Esophagus muscularis mucosa (tissue), 4 donors: ENCODE results near the gene SLC35B2.

ENCODE experiments used
- CTCF ChIP-seq, 3 experiments: fragments of 200-600 bp in 2 of 3; fragments of 450-650 bp in 1 of 3; sonication (generic) in 2 of 3; IDR thresholded peaks; one replicate each; pipeline ENCODE4 v1.5.1; 2017 to 2019; ENCODE audit warnings: antibody characterized with exemption in 3 of 3, mild to moderate bottlenecking in 2 of 3, moderate library complexity in 1 of 3
- EP300 ChIP-seq: sonication (generic); formaldehyde crosslinking; IDR thresholded peaks from one replicate; pipeline ENCODE4 v1.6.1; 2017; ENCODE audit warnings: antibody characterized with exemption
- POLR2AphosphoS5 ChIP-seq, 2 donors: sonication (generic); formaldehyde crosslinking; IDR thresholded peaks; one replicate each; pipeline ENCODE4 v1.6.1; 2017; ENCODE audit warnings: antibody characterized with exemption in 2 of 2

- no peak for TF ChIP-seq CTCF (IDR thresholded peaks at IDR 0.05)
- no peak for TF ChIP-seq EP300
- TF ChIP-seq POLR2AphosphoS5 (IDR thresholded peaks at IDR 0.05): no peak
Measured at GRCh38 chr6:44269921-44270525, 12.7 kb upstream of the SLC35B2 start, which contains the start of gene TMEM151B.
